HepG2 (cell line): ENCODE data around the gene CABP4. TPM values are rescaled to one million over a fixed set of nuclear protein-coding genes. Genes with fewer than 3 reads are reported as not detected.
A peak's percentile ranks its signal among the peaks of the same experiment; 100 is the strongest.

ENCODE experiments used
- GPN1 ChIP-seq: sonication (generic); formaldehyde crosslinking; IDR thresholded peaks from 2 replicates; pipeline ENCODE4 v1.5.1; 2020; ENCODE audit warnings: missing genetic modification reagents, borderline replicate concordance
- GZF1 ChIP-seq: sonication (generic); formaldehyde crosslinking; IDR thresholded peaks from 2 replicates; pipeline ENCODE4 v1.5.1; 2020; ENCODE audit warnings: mild to moderate bottlenecking, missing genetic modification reagents
- HINFP ChIP-seq: sonication (generic); formaldehyde crosslinking; IDR thresholded peaks from 2 replicates; pipeline ENCODE4 v1.4.0; 2020; ENCODE audit warnings: low read depth, mild to moderate bottlenecking, missing genetic modification reagents
- HMG20A ChIP-seq: IDR thresholded peaks from 2 replicates; pipeline ENCODE4 v1.6.1; 2016; ENCODE audit warnings: borderline replicate concordance
- HNRNPLL ChIP-seq: fragments of 200-400 bp; formaldehyde crosslinking; IDR thresholded peaks from 2 replicates; pipeline ENCODE4 v1.6.1; 2017; ENCODE audit warnings: mild to moderate bottlenecking, low read depth, low read length; ENCODE audit not compliant: poor library complexity, severe bottlenecking
- IKZF5 ChIP-seq: IDR thresholded peaks from 2 replicates; pipeline ENCODE4 v1.6.1; 2018; ENCODE audit warnings: missing genetic modification reagents, mild to moderate bottlenecking, missing compliant biosample characterization
- IRF9 ChIP-seq: sonication (generic); formaldehyde crosslinking; IDR thresholded peaks from 2 replicates; pipeline ENCODE4 v1.8.0; 2022; ENCODE audit warnings: missing genetic modification reagents, mild to moderate bottlenecking, borderline replicate concordance
- MED1 ChIP-seq: sonication (generic); formaldehyde crosslinking; IDR thresholded peaks from 2 replicates; pipeline ENCODE4 v1.4.0; 2020; ENCODE audit warnings: missing genetic modification reagents
- SAP130 ChIP-seq: IDR thresholded peaks from 2 replicates; pipeline ENCODE4 v1.6.1; 2016; ENCODE audit warnings: low read depth
- SP1 ChIP-seq, 2 experiments: fragments of 450-650 bp in 1 of 2; sonication (generic) in 1 of 2; formaldehyde crosslinking in 1 of 2; IDR thresholded peaks; 2 replicates each; pipeline versions ENCODE4 v1.4.0 to v1.6.1; 2016 to 2020; ENCODE audit warnings: missing genetic modification reagents in 1 of 2
- SP2 ChIP-seq: sonication (generic); formaldehyde crosslinking; IDR thresholded peaks from 2 replicates; pipeline ENCODE4 v1.5.1; 2020; ENCODE audit warnings: mild to moderate bottlenecking, missing genetic modification reagents
- SP5 ChIP-seq: IDR thresholded peaks from 2 replicates; pipeline ENCODE4 v1.6.1; 2016; ENCODE audit warnings: low read depth, borderline replicate concordance
- SRSF1 ChIP-seq: fragments of 200-400 bp; formaldehyde crosslinking; optimal IDR thresholded peaks from 2 replicates; pipeline ENCODE3; 2017; ENCODE audit warnings: mild to moderate bottlenecking, low read depth, low read length, moderate library complexity
- SUZ12 ChIP-seq: fragments of 150-350 bp; IDR thresholded peaks from 2 replicates; pipeline ENCODE4 v1.6.1; 2014; ENCODE audit warnings: low read depth, low read length
- ZBTB43 ChIP-seq: sonication (generic); formaldehyde crosslinking; conservative IDR thresholded peaks from 2 replicates; pipeline ENCODE4 v1.4.0; 2020; ENCODE audit warnings: missing genetic modification reagents
- ZBTB46 ChIP-seq: sonication (generic); formaldehyde crosslinking; IDR thresholded peaks from 2 replicates; pipeline ENCODE4 v1.4.0; 2020; ENCODE audit warnings: mild to moderate bottlenecking, missing genetic modification reagents, borderline replicate concordance
- ZMAT3 ChIP-seq: sonication (generic); formaldehyde crosslinking; conservative IDR thresholded peaks from 2 replicates; pipeline ENCODE4 v1.7.0; 2021; ENCODE audit warnings: missing genetic modification reagents
- ZMYM4 ChIP-seq: sonication (generic); formaldehyde crosslinking; IDR thresholded peaks from 2 replicates; pipeline ENCODE4 v1.8.1; 2023; ENCODE audit warnings: mild to moderate bottlenecking, missing genetic modification reagents
- ZNF225 ChIP-seq: sonication (generic); formaldehyde crosslinking; IDR thresholded peaks from 2 replicates; pipeline ENCODE4 v1.4.0; 2020; ENCODE audit warnings: mild to moderate bottlenecking, missing genetic modification reagents
- ZNF33B ChIP-seq: sonication (generic); formaldehyde crosslinking; IDR thresholded peaks from 2 replicates; pipeline ENCODE4 v1.5.1; 2020; ENCODE audit warnings: mild to moderate bottlenecking, missing genetic modification reagents
- ZNF431 ChIP-seq: sonication (generic); formaldehyde crosslinking; IDR thresholded peaks from 2 replicates; pipeline ENCODE4 v1.9.0; 2022; ENCODE audit warnings: missing genetic modification reagents, low read depth, mild to moderate bottlenecking, borderline replicate concordance
- ZNF720 ChIP-seq: sonication (generic); formaldehyde crosslinking; IDR thresholded peaks from 2 replicates; pipeline ENCODE4 v1.4.0; 2020; ENCODE audit warnings: missing genetic modification reagents
- polyA plus RNA-seq, 8 experiments: library from polyadenylated mRNA; depleted of rRNA in 3 of 8; stranded (reverse) in 7 of 8; unstranded in 1 of 8; fragments of >200 nt; fragmentation: Illumina TruSeq in 4 of 8; extraction: Trizol in 4 of 8; gene quantifications; 2 replicates each; pipeline versions ENCODE4 v1.2.1 to v1.2.3, GENCODE V29; 2011 to 2016; ENCODE audit warnings: low read depth in 4 of 8, missing spikeins in 1 of 8, mixed read lengths in 1 of 8; ENCODE audit not compliant: insufficient read depth in 1 of 8
- total RNA-seq, 5 experiments: library from RNA; depleted of rRNA; stranded (reverse); fragments of >200 nt; fragmentation: Illumina TruSeq; extraction: Trizol; gene quantifications; 2 replicates each; pipeline ENCODE4 v1.2.3, GENCODE V29; 2016; ENCODE audit warnings: low read depth in 1 of 5

Gene CABP4
- total and polyA plus RNA-seq, 2 of the 13 experiments (the other 11 are each of a cell fraction or from before 2014, with no cell fraction given) = not detected

- TF ChIP-seq HINFP (CRISPR knock-in tag) = 0 out of 2 replicates have a peak, but pooled peaks have one; percentile 50
- no peak for TF ChIP-seq SP1 (IDR thresholded peaks at IDR 0.05)
- TF ChIP-seq SP1 (CRISPR knock-in tag; IDR thresholded peaks at IDR 0.05) = peak; percentile 86
- peak; percentile 44; the same call in 1 of the 2 replicates for TF ChIP-seq ZNF225 (CRISPR knock-in tag)
- peak; percentile 76 for TF ChIP-seq SUZ12
- TF ChIP-seq SRSF1 = peak; percentile 66
- TF ChIP-seq HNRNPLL = peak; percentile 82
- no peak for TF ChIP-seq HMG20A (CRISPR knock-in tag)
- peak; percentile 87; the same call in 1 of the 2 replicates for TF ChIP-seq IRF9 (CRISPR knock-in tag)
- TF ChIP-seq GZF1 = no peak
- peak; percentile 27; the same call in 1 of the 2 replicates for TF ChIP-seq SP2 (CRISPR knock-in tag)
- TF ChIP-seq ZBTB46 (CRISPR knock-in tag) = no peak
- TF ChIP-seq IKZF5 (CRISPR knock-in tag) = peak; percentile 87
- peak; percentile 56; the same call in 1 of the 2 replicates for TF ChIP-seq ZMAT3
- TF ChIP-seq ZNF720 (CRISPR knock-in tag) = no peak
- TF ChIP-seq ZBTB43 (CRISPR knock-in tag) = peak; percentile 56; the same call in 1 of the 2 replicates
- peak; percentile 97 for TF ChIP-seq SAP130
- no peak for TF ChIP-seq ZNF33B (CRISPR knock-in tag)
- no peak for TF ChIP-seq SP5 (CRISPR knock-in tag)
- TF ChIP-seq ZMYM4 (CRISPR knock-in tag) = peak; percentile 53
- TF ChIP-seq MED1 (CRISPR knock-in tag) = peak; percentile 83
- TF ChIP-seq ZNF431 (CRISPR knock-in tag) = peak; percentile 61; the same call in 1 of the 2 replicates
- no peak for TF ChIP-seq GPN1 (CRISPR knock-in tag)
These were observed 26.8 kb upstream of the CABP4 start, which contains the start of gene RPS6KB2 (continued) for GRCh38 chr11:67428052-67429001.
